Esophagus squamous epithelium (tissue), 5 donors: ENCODE results near the gene EPB41L4A. TPM values are rescaled to one million over a fixed set of nuclear protein-coding genes. Genes with fewer than 3 reads are reported as not detected.

ENCODE experiments used
- DNase-seq: peaks from one replicate; lab custom pipeline; 2025; lab: John Stamatoyannopoulos, UW
- H3K27ac ChIP-seq, 4 donors: fragments of 200-600 bp; sonication (generic); one replicate each; pipeline ENCODE4 v1.5.1; 2016 to 2019; ENCODE audit warnings: mild to moderate bottlenecking in 1 of 4
- H3K27me3 ChIP-seq, 4 donors: fragments of 200-600 bp; sonication (generic); 1 replicate in 3 of 4; 2 replicates in 1 of 4; pipeline versions ENCODE4 v1.5.1 to v1.6.0; 2017 to 2021; ENCODE audit warnings: antibody characterized with exemption in 1 of 4
- H3K36me3 ChIP-seq, 3 donors: fragments of 200-600 bp; sonication (generic); one replicate each; pipeline ENCODE4 v1.5.1; 2016 to 2019
- H3K4me1 ChIP-seq, 3 donors: fragments of 200-600 bp; sonication (generic); one replicate each; pipeline ENCODE4 v1.5.1; 2017 to 2019
- H3K4me3 ChIP-seq, 4 donors: fragments of 200-600 bp; sonication (generic); 1 replicate in 3 of 4; 2 replicates in 1 of 4; pipeline ENCODE4 v1.5.1; 2016 to 2019; ENCODE audit warnings: mild to moderate bottlenecking in 2 of 4, moderate library complexity in 1 of 4
- H3K9me3 ChIP-seq, 3 donors: fragments of 200-600 bp; sonication (generic); one replicate each; pipeline ENCODE4 v1.5.1; 2016 to 2019
- POLR2A ChIP-seq, 4 donors: fragments of 450-650 bp; IDR thresholded peaks; one replicate each; pipeline ENCODE4 v1.6.1; 2017; ENCODE audit warnings: antibody characterized with exemption in 4 of 4, mild to moderate bottlenecking in 4 of 4, moderate library complexity in 3 of 4
- WGBS, 2 donors: methylation state at CpG; one replicate each; pipeline ENCODE4 v1.1.5; 2018; 5-methylcytosine and 5-hydroxymethylcytosine counted together
- intact Hi-C: fragments of 100-400 bp; cut with DNase I; formaldehyde crosslinking; loops from one replicate; pipeline ENCODE4 v1.15.0; 2022
- total RNA-seq, 4 donors: library from RNA; depleted of rRNA; stranded (reverse); fragments of >200 nt; gene quantifications; one replicate each; pipeline ENCODE4 v1.1.0, GENCODE V29; 2016
- TF ChIP-seq, protein P1 (sequence below), 6 experiments: fragments of 450-650 bp in 4 of 6; fragments of 200-600 bp in 2 of 6; sonication (generic) in 2 of 6; IDR thresholded peaks; one replicate each; pipeline ENCODE4 v1.5.1; 2016 to 2019; ENCODE audit warnings: antibody characterized with exemption in 6 of 6, mild to moderate bottlenecking in 4 of 6, moderate library complexity in 4 of 6
- donor health status: DM: yes; HTN: yes; CAD: no.

EPB41L4A gene
- total RNA-seq, 4 donors from 2014 or later, result 18.9 to 25.9 (median 20.7) TPM

DNA sequence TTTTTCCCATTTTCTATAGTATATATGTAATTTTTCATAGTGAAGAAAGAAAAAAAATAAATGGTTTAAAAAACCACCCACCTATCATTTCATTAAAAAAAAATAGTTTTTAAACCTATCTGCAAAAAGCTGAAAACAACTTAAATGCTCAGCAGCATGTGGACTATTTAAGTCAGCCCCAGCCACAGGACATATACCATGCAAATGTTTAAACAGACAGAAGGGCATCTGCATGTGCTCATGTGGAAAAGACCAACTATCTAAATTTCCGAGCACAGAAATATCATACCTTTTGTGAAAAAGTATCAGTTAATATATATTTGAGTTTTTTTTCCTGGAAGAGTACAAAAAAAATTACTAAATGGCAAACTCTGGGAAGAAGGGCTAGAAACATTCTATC lies 143.4 kb downstream of the EPB41L4A start:
- no peak for TF ChIP-seq POLR2A (IDR thresholded peaks at IDR 0.05)
- TF ChIP-seq, protein P1, sequence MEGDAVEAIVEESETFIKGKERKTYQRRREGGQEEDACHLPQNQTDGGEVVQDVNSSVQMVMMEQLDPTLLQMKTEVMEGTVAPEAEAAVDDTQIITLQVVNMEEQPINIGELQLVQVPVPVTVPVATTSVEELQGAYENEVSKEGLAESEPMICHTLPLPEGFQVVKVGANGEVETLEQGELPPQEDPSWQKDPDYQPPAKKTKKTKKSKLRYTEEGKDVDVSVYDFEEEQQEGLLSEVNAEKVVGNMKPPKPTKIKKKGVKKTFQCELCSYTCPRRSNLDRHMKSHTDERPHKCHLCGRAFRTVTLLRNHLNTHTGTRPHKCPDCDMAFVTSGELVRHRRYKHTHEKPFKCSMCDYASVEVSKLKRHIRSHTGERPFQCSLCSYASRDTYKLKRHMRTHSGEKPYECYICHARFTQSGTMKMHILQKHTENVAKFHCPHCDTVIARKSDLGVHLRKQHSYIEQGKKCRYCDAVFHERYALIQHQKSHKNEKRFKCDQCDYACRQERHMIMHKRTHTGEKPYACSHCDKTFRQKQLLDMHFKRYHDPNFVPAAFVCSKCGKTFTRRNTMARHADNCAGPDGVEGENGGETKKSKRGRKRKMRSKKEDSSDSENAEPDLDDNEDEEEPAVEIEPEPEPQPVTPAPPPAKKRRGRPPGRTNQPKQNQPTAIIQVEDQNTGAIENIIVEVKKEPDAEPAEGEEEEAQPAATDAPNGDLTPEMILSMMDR (IDR thresholded peaks at IDR 0.05), result no peak
- Histone ChIP-seq H3K4me3 (no peak overlapping the region), H3K27ac (no peak overlapping the region), H3K4me1 (no peaks in the 10 kb centered on the region), H3K36me3 (peaks cover 0 to 5% (median 0%) of the 10 kb centered on the region in 3 donors), H3K9me3 (no peaks in the 10 kb centered on the region), H3K27me3 (no peaks in the 10 kb centered on the region)
- no peak for DNase-seq
- intact Hi-C loops, result no loop called here
- WGBS, 2 donors, result 79 to 85% methylated on average over 1 of the region's 1 CpG

DNA sequence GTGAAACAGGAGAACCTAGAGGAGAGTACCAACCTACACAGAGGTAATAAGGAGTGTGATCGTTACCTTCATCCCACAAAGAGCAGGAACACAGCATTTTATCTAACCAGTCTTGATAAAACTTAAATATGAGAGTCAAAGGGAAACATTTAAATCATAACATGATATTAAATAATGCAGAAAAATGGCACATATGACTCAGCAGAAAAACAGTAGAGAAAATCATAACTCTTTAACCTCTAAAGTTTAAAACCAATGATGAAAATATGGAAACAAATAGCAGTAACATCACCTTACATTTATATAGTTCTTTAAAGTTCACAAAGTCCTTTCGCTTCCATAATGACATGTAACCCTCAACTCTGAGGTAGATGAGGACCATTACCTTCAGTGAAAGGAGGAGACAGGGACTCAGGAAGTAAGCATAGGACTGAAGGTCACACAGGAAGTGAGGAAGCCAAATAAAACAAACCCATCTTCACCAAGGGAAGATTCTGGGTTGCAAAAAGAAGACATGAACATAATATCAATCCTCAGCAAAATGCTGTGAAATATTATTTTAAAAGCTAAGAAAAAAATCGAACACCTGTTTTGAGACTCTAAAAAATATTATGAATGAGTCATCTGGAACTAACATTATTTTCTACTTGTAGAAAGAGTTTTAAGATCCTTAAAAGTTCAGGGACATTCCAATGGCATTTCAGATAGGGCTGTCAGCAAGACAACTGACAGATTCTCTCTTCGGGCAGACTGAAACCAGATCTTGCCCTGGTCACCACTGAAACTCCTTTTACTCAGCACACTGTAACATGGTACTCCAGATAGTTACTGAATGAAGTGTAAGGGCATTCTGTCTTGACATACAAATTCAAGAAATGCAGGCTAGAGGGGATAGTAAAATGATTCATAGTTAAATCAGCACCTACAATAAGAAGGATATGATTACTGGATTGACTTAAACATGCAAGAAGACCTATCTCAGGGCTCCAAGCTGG lies 148.5 kb downstream of the EPB41L4A start:
- intact Hi-C loops, result no loop called here
- Histone ChIP-seq H3K27ac (no peak overlapping the region), H3K36me3 (peaks cover 0 to 9% (median 0%) of the 10 kb centered on the region in 3 donors), H3K27me3 (no peaks in the 10 kb centered on the region), H3K4me3 (no peak overlapping the region), H3K9me3 (no peaks in the 10 kb centered on the region), H3K4me1 (peaks cover 0 to 12% (median 0%) of the 10 kb centered on the region in 3 donors)
- TF ChIP-seq POLR2A (IDR thresholded peaks at IDR 0.05), result no peak
- TF ChIP-seq, protein P1 (IDR thresholded peaks at IDR 0.05), result no peak
- WGBS, 2 donors, result 75 to 77% methylated on average over 4 of the region's 4 CpGs
- DNase-seq, result no peak

DNA sequence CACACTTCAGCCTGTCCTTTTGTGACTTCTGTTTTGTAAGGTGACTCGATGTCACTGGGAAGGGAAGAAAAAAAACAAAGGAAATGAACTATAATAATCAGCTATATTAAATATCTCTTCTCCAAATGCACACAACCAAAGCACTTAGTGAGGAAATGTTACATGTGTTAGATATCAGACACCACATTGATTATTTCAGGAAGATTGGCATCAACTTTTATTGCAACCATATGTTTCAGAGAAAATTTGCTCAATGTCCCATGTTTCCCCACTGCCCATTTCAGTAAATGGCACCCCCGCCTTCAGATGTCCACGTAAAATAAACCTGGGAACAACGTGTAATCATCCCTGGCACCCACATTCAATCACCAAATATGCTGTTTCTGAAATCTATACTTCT lies 151.8 kb downstream of the EPB41L4A start:
- Histone ChIP-seq H3K27me3 (no peaks in the 10 kb centered on the region), H3K27ac (no peak overlapping the region), H3K4me1 (peaks cover 0 to 12% (median 0%) of the 10 kb centered on the region in 3 donors), H3K4me3 (no peak overlapping the region), H3K36me3 (peaks cover 0 to 38% (median 0%) of the 10 kb centered on the region in 3 donors), H3K9me3 (no peaks in the 10 kb centered on the region)
- TF ChIP-seq, protein P1 (IDR thresholded peaks at IDR 0.05), result no peak
- no peak for TF ChIP-seq POLR2A (IDR thresholded peaks at IDR 0.05)
- intact Hi-C loops, result no loop called here
- no peak for DNase-seq
- 79 to 83% methylated on average over 4 of the region's 4 CpGs for WGBS, 2 donors

DNA sequence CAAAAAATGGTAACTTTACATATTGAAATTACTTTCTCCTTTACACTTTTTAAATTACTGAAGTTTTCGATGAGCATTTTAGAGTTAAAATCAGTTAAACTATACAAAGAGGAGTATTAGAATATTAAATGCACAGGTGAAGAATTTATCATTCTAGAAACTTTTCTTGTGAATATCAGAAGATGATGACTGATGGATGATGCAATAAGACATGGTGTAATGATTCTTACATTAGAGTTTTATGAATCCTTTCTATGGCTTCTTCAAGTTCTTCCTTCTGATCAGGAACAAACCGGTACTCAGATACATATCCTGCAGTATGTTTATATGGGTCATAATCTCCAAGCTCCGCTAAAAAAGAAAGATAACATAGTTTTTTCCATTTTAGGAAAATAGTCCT lies 154.4 kb downstream of the EPB41L4A start:
- TF ChIP-seq, protein P1 (IDR thresholded peaks at IDR 0.05), result no peak
- TF ChIP-seq POLR2A (IDR thresholded peaks at IDR 0.05), result no peak
- WGBS, 2 donors, result 91 to 96% methylated on average over 3 of the region's 3 CpGs
- H3K4me3 ChIP-seq, result no peak overlapping the region
- H3K27me3 ChIP-seq, result no peaks in the 10 kb centered on the region
- H3K4me1 ChIP-seq, result peaks cover 0 to 12% (median 0%) of the 10 kb centered on the region in 3 donors
- no peaks in the 10 kb centered on the region for H3K9me3 ChIP-seq
- H3K27ac ChIP-seq, result no peak overlapping the region
- intact Hi-C loops, result no loop called here
- H3K36me3 ChIP-seq, result peaks cover 0 to 53% (median 0%) of the 10 kb centered on the region in 3 donors
- DNase-seq, result no peak

DNA sequence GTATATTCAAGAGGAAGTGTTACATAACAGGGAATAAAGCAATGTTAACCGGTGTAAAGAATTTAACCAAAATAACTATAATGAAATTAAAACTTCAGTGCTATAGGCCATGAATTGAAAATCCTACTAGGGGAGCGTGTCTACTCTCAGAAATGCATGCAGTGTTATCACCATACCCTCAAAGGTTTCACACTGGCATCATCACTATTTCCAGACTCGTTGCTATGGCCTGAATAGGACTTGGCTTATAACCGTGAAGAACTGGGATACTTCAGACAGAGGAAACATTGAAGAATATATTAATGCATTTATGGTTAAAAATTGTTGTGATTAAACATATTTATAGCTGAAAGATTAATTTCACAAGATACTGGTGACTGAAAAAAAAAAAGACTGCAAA lies 154.9 kb downstream of the EPB41L4A start:
- intact Hi-C loops, result no loop called here
- WGBS, 2 donors, result 85 to 90% methylated on average over 4 of the region's 4 CpGs
- TF ChIP-seq, protein P1 (IDR thresholded peaks at IDR 0.05), result no peak
- no peak for TF ChIP-seq POLR2A (IDR thresholded peaks at IDR 0.05)
- Histone ChIP-seq H3K4me3 (no peak overlapping the region), H3K27me3 (no peaks in the 10 kb centered on the region), H3K9me3 (no peaks in the 10 kb centered on the region), H3K36me3 (peaks cover 0 to 58% (median 0%) of the 10 kb centered on the region in 3 donors), H3K4me1 (peaks cover 0 to 12% (median 0%) of the 10 kb centered on the region in 3 donors), H3K27ac (no peak overlapping the region)
- no peak for DNase-seq
